ENCODE measurements around the gene SEMA3C. TPM values are rescaled to one million over a fixed set of nuclear protein-coding genes. Genes with fewer than 3 reads are reported as not detected.

SEMA3C gene
- total RNA-seq, 4 donors from 2014 or later: 117 to 181 (median 158) TPM

DNA sequence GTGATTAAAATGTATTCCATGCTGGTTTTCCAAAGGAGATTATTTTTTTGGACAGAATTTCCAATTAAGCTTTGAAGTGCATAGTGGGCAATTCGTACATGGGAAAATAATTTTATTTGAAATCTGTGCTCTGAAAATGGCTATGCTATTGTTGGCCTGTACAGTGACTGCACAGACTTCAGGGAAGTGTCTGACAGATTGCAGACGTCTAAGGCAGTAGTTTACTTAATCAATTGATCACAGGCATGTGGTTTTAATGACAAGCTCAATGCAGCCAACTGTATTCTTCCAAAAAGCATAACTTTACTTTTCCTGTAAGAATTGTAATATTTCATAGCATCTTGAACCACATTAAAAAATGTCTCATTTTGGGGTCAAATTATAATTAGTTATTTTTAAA lies 102.0 kb downstream of the SEMA3C start:
- no peaks in the 10 kb centered on the region for H3K9me3 ChIP-seq
- H3K27ac ChIP-seq (replicated peaks in 1 of 4): no peak overlapping the region
- WGBS: 44% methylated on average over 2 of the region's 2 CpGs
- DNase-seq (ENCODE audit: extremely low spot score): no peak
- H3K36me3 ChIP-seq: no peaks in the 10 kb centered on the region
- intact Hi-C loops (cut with DNase I): no loop called here
- peaks cover 0 to 2% (median 1%) of the 10 kb centered on the region in 4 donors for H3K4me1 ChIP-seq
- no peak overlapping the region for H3K4me3 ChIP-seq
- no peaks in the 10 kb centered on the region for H3K27me3 ChIP-seq
- TF ChIP-seq, protein P1, sequence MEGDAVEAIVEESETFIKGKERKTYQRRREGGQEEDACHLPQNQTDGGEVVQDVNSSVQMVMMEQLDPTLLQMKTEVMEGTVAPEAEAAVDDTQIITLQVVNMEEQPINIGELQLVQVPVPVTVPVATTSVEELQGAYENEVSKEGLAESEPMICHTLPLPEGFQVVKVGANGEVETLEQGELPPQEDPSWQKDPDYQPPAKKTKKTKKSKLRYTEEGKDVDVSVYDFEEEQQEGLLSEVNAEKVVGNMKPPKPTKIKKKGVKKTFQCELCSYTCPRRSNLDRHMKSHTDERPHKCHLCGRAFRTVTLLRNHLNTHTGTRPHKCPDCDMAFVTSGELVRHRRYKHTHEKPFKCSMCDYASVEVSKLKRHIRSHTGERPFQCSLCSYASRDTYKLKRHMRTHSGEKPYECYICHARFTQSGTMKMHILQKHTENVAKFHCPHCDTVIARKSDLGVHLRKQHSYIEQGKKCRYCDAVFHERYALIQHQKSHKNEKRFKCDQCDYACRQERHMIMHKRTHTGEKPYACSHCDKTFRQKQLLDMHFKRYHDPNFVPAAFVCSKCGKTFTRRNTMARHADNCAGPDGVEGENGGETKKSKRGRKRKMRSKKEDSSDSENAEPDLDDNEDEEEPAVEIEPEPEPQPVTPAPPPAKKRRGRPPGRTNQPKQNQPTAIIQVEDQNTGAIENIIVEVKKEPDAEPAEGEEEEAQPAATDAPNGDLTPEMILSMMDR (IDR thresholded peaks at IDR 0.05): no peak
- TF ChIP-seq EP300 (IDR thresholded peaks at IDR 0.05): no peak
- no peak for TF ChIP-seq POLR2AphosphoS5 (IDR thresholded peaks at IDR 0.05)
- no peak for TF ChIP-seq POLR2A (IDR thresholded peaks at IDR 0.05; ENCODE audit: low read depth)

DNA sequence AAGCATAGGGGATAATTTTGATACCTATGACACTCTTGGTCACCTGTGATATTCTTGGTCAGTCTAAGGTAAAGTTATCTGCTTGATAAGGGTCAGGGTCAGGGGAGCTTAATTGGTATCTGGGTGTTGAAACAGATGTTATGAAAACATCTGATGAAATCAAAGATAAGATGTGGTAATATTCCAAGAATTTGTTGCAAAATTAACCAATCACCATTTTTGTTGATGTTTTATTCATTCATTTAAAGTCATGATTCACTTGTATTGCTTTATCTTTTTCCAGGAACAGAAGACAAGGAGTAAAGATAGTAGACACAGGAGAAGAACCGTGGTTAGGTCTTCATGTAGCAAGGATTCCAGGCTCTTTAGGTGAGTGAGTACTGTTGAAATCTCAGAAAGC lies 103.1 kb downstream of the SEMA3C start:
- Histone ChIP-seq H3K36me3 (no peaks in the 10 kb centered on the region), H3K4me1 (no peaks in the 10 kb centered on the region), H3K27me3 (no peaks in the 10 kb centered on the region), H3K27ac (replicated peaks in 1 of 4) (no peak overlapping the region), H3K4me3 (no peak overlapping the region), H3K9me3 (no peaks in the 10 kb centered on the region)
- WGBS: 89% methylated on average over 1 of the region's 1 CpG
- intact Hi-C loops (cut with DNase I): no loop called here
- TF ChIP-seq, protein P1 (IDR thresholded peaks at IDR 0.05): no peak
- TF ChIP-seq EP300 (IDR thresholded peaks at IDR 0.05) (no peak), POLR2A (IDR thresholded peaks at IDR 0.05; ENCODE audit: low read depth) (no peak), POLR2AphosphoS5 (IDR thresholded peaks at IDR 0.05) (no peak)
- DNase-seq (ENCODE audit: extremely low spot score): no peak

DNA sequence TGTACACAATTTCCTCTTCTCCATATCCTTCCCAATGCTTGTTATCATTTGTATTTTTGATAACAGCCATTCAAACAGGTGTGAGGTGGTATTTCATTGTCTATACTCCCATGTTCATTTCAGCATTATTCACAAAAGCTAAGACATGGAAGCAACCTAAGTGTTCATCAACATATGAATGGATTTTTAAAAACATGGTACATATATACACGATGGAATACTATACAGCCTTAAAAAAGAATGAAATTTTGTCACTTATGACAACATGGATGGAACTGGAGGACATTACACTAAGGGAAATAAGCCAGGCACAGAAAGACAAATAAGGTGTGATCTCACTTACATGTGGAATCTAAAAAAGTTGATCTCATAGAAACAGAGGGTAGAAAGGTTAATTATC lies 109.3 kb downstream of the SEMA3C start:
- no peak for DNase-seq (ENCODE audit: extremely low spot score)
- H3K36me3 ChIP-seq: peaks cover 0 to 4% (median 2%) of the 10 kb centered on the region in 4 donors
- H3K27ac ChIP-seq (replicated peaks in 1 of 4): no peak overlapping the region
- no peak overlapping the region for H3K4me3 ChIP-seq
- peaks cover 0 to 22% (median 20%) of the 10 kb centered on the region in 4 donors for H3K4me1 ChIP-seq
- H3K27me3 ChIP-seq: no peaks in the 10 kb centered on the region
- intact Hi-C loops (cut with DNase I): no loop called here
- TF ChIP-seq EP300 (IDR thresholded peaks at IDR 0.05) (no peak), POLR2AphosphoS5 (IDR thresholded peaks at IDR 0.05) (no peak), POLR2A (IDR thresholded peaks at IDR 0.05; ENCODE audit: low read depth) (no peak)
- TF ChIP-seq, protein P1 (IDR thresholded peaks at IDR 0.05): no peak
- 86% methylated on average over 1 of the region's 1 CpG for WGBS
- no peaks in the 10 kb centered on the region for H3K9me3 ChIP-seq

DNA sequence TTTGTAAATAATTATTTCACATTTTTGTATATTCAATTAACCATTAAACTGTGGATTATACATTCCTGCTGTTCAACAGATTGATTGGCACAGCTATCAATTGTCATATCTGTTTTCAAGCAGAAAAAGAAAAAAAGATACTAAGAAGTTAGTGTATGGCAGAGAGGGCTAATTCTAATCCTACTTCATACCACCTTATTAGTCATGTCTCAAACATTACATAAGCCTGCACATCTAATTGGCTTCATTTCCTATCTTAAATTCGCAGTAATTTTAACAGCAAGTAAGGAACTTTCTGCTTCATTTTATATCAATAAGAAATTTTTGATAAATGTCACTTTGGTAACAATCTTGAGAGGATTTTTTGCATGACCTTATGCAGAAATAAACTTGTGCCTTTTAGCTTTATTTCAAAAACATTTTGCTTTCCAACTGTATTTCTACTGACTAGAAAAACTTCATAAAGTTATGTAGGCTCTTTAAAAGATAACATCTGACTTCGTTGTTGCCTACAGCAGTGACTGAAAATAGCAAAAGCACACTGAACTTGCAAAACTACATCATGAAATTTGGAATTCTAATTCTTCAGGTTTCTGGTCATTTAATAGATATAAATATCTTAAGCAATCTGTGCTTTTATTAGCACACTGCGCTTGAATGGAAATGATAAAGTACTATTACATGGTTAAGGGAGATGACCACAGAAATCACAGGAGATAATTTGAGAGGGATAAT lies 111.5 kb downstream of the SEMA3C start:
- Histone ChIP-seq H3K9me3 (no peaks in the 10 kb centered on the region), H3K27ac (replicated peaks in 1 of 4) (peak overlapping the region; percentile 3 to 45 (median 35)), H3K27me3 (no peaks in the 10 kb centered on the region), H3K4me1 (peaks cover 0 to 22% (median 20%) of the 10 kb centered on the region in 4 donors), H3K36me3 (peaks cover 0 to 15% (median 2%) of the 10 kb centered on the region in 4 donors), H3K4me3 (no peak overlapping the region)
- 55% methylated on average over 3 of the region's 3 CpGs for WGBS
- no peak for DNase-seq (ENCODE audit: extremely low spot score)
- intact Hi-C loops (cut with DNase I): no loop called here
- no peak for TF ChIP-seq POLR2AphosphoS5 (IDR thresholded peaks at IDR 0.05)
- TF ChIP-seq POLR2A (IDR thresholded peaks at IDR 0.05; ENCODE audit: low read depth): no peak
- TF ChIP-seq, protein P1 (IDR thresholded peaks at IDR 0.05): no peak
- TF ChIP-seq EP300 (IDR thresholded peaks at IDR 0.05): no peak
